HCT116 (cell line): ENCODE measurements around the gene GPR26. TPM values are rescaled to one million over a fixed set of nuclear protein-coding genes. Genes with fewer than 3 reads are reported as not detected.

ENCODE experiments used
- ATAC-seq: fragments of 200-7000 bp; cut with Tn5 transposase; 2 replicates; pipeline ENCODE4 v1.9.1; 2020; ENCODE audit warnings: mild to moderate bottlenecking, moderate library complexity
- BruUV-seq: library from RNA; stranded (reverse); fragments of 400-500 nt; replicated peaks from 2 replicates; lab custom pipeline; 2021; lab: Mats Ljungman, UMichigan
- CTCF ChIA-PET: fragments of 300-600 bp; sonication (Branson Sonifier 250); formaldehyde crosslinking; loops from one replicate; lab custom pipeline; 2021; ENCODE audit warnings: antibody characterized with exemption; lab: Charles Lee
- POLR2A ChIA-PET: fragments of 300-600, 350-600 bp; sonication (Branson Sonifier 250); formaldehyde crosslinking; loops from one replicate; lab custom pipeline; 2021; ENCODE audit warnings: antibody characterized with exemption; lab: Charles Lee
- RAD21 ChIA-PET, 2 experiments: fragments of 300-600 bp; sonication (Branson Sonifier 250); formaldehyde crosslinking; loops; one replicate each; lab custom pipeline; 2023; ENCODE audit warnings: low total read pairs in 2 of 2; ENCODE audit not compliant: uncharacterized antibody in 2 of 2, unreplicated experiment in 2 of 2, low non-redundant PET in 1 of 2; lab: Charles Lee
- DNase-seq: peaks from one replicate; pipeline ENCODE4 v3.0.0-alpha.2; 2010; ENCODE audit warnings: low read depth, low spot score
- H2AFZ ChIP-seq: fragments of 200-600 bp; shearing (Covaris generic), sonication (generic); 2 replicates; pipeline ENCODE4 v1.6.1; 2017; ENCODE audit warnings: low read depth, mixed run types, mixed read lengths, antibody characterized with exemption, low read length; ENCODE audit not compliant: poor library complexity, severe bottlenecking
- H3K27ac ChIP-seq: 2 replicates; pipeline ENCODE4 v1.5.1; 2012; ENCODE audit warnings: low read depth, low read length
- H3K27me3 ChIP-seq: fragments of 200-600 bp; sonication (generic); 2 replicates; pipeline ENCODE4 v1.6.1; 2016; ENCODE audit warnings: mixed run types, low read length, mixed read lengths; ENCODE audit not compliant: insufficient read depth
- H3K36me3 ChIP-seq, 2 experiments: fragments of 200-500 bp in 1 of 2; fragments of 200-600 bp in 1 of 2; sonication (Bioruptor generic) in 1 of 2; sonication (generic) in 1 of 2; 2 replicates each; pipeline versions ENCODE4 v1.5.1 to v1.6.1; 2014 to 2016; ENCODE audit warnings: low read length in 2 of 2, inconsistent platforms in 1 of 2, mixed read lengths in 1 of 2, mixed run types in 1 of 2; ENCODE audit not compliant: insufficient read depth in 2 of 2, control insufficient read depth in 1 of 2
- H3K4me1 ChIP-seq, 2 experiments: fragments of 200-600 bp in 1 of 2; sonication (generic) in 1 of 2; 2 replicates each; pipeline versions ENCODE4 v1.5.1 to v1.6.1; 2012 to 2017; ENCODE audit warnings: low read length in 2 of 2, inconsistent platforms in 1 of 2, mild to moderate bottlenecking in 1 of 2, mixed read lengths in 1 of 2, mixed run types in 1 of 2, moderate library complexity in 1 of 2; ENCODE audit not compliant: insufficient read depth in 2 of 2, control insufficient read depth in 1 of 2
- H3K4me2 ChIP-seq: fragments of 200-600 bp; sonication (generic); 2 replicates; pipeline ENCODE4 v1.6.1; 2017; ENCODE audit warnings: mixed run types, low read length, mixed read lengths
- H3K4me3 ChIP-seq, 2 experiments: fragments of 200-600 bp in 1 of 2; sonication (generic) in 1 of 2; replicated peaks in 1 of 2; 2 replicates each; pipeline ENCODE4 v1.5.1; 2011 to 2016; ENCODE audit warnings: low read length in 2 of 2, control low read depth in 1 of 2, low read depth in 1 of 2, mild to moderate bottlenecking in 1 of 2, mixed read lengths in 1 of 2, mixed run types in 1 of 2
- H3K79me2 ChIP-seq: fragments of 200-600 bp; sonication (generic); 2 replicates; pipeline ENCODE4 v1.6.1; 2017; ENCODE audit warnings: mild to moderate bottlenecking, mixed run types, low read length, moderate library complexity, mixed read lengths; ENCODE audit not compliant: insufficient read depth
- H3K9ac ChIP-seq: fragments of 200-600 bp; sonication (generic); 2 replicates; pipeline ENCODE4 v1.6.1; 2016; ENCODE audit warnings: low read length, mixed read lengths
- H3K9me2 ChIP-seq: fragments of 200-600 bp; sonication (generic), shearing (Covaris generic); 2 replicates; pipeline ENCODE4 v1.6.1; 2017; ENCODE audit warnings: mixed run types, mild to moderate bottlenecking, moderate library complexity; ENCODE audit not compliant: insufficient read depth
- H3K9me3 ChIP-seq, 2 experiments: fragments of 200-500 bp in 1 of 2; fragments of 200-600 bp in 1 of 2; sonication (Bioruptor generic) in 1 of 2; sonication (generic) in 1 of 2; 2 replicates each; pipeline ENCODE4 v1.6.1; 2014 to 2017; ENCODE audit warnings: low read length in 2 of 2, mixed read lengths in 2 of 2, inconsistent platforms in 1 of 2, low read depth in 1 of 2, mild to moderate bottlenecking in 1 of 2, mixed run types in 1 of 2, moderate library complexity in 1 of 2; ENCODE audit not compliant: control insufficient read depth in 1 of 2, insufficient read depth in 1 of 2
- H4K20me1 ChIP-seq: fragments of 200-600 bp; sonication (generic), shearing (Covaris generic); 2 replicates; pipeline ENCODE4 v1.6.1; 2017; ENCODE audit warnings: mixed run types, mild to moderate bottlenecking, moderate library complexity; ENCODE audit not compliant: insufficient read depth
- SIN3A ChIP-seq: IDR thresholded peaks from 2 replicates; pipeline ENCODE4 v1.6.1; 2012; ENCODE audit warnings: low read depth
- SP1 ChIP-seq: IDR thresholded peaks from 2 replicates; pipeline ENCODE4 v1.6.1; 2012; ENCODE audit warnings: low read depth
- SRF ChIP-seq: IDR thresholded peaks from 2 replicates; pipeline ENCODE4 v1.6.1; 2012; ENCODE audit warnings: low read depth
- intact Hi-C: fragments of 100-400 bp; cut with micrococcal nuclease; formaldehyde crosslinking; loops from 2 replicates; pipeline ENCODE4 v1.10.0; 2022
- total RNA-seq: library from RNA; stranded (reverse); gene quantifications from one replicate; pipeline ENCODE4 v1.2.1, GENCODE V29; 2021; ENCODE audit not compliant: unreplicated experiment
- TF ChIP-seq, protein P1 (sequence below): IDR thresholded peaks from 2 replicates; pipeline ENCODE4 v1.6.1; 2011; ENCODE audit warnings: mild to moderate bottlenecking, low read length, moderate library complexity; ENCODE audit not compliant: insufficient replicate concordance; ENCODE audit errors: extremely low read depth
- TF ChIP-seq, protein P2 (sequence below): IDR thresholded peaks from 2 replicates; pipeline ENCODE4 v1.6.1; 2012

The GPR26 gene
- total RNA-seq, 1 experiment from 2014 or later = not detected

DNA sequence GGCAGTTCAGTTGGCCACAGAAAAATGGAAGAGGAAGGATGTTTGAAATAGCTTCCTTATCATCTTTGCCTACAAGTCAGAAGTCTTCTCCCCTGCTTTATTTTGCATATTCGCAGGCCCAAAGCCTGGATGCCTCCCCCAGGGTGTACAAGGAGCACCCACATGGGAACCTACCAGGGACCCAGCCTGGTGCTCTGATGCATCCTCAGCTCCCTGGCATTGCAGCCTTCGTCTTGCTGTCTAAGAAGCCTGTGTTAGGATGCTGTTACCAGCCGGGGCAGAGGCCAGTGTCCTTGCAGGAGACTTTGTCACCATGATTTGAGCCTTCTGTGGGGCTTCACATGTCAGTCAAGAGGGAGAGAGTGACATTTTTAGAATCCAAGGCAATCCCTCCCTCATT lies 27.0 kb upstream of the GPR26 start:
- Histone ChIP-seq H3K4me3 (no peak overlapping the region), H3K79me2 (no peaks in the 10 kb centered on the region), H3K9ac (no peak overlapping the region), H3K9me3 (no peaks in the 10 kb centered on the region), H2AFZ (no peak overlapping the region), H3K4me2 (no peak overlapping the region), H3K27me3 (peaks cover 12% of the 10 kb centered on the region; the same call in 1 of the 2 replicates), H3K36me3 (no peaks in the 10 kb centered on the region), H3K4me1 (peaks cover 22 to 44% of the 10 kb centered on the region in 2 experiments), H3K27ac (no peak overlapping the region), H3K9me2 (no peaks in the 10 kb centered on the region), H4K20me1 (no peaks in the 10 kb centered on the region)
- ATAC-seq = no peak
- CTCF ChIA-PET = no interaction called here
- RAD21 ChIA-PET = no interaction called here
- TF ChIP-seq, protein P1, sequence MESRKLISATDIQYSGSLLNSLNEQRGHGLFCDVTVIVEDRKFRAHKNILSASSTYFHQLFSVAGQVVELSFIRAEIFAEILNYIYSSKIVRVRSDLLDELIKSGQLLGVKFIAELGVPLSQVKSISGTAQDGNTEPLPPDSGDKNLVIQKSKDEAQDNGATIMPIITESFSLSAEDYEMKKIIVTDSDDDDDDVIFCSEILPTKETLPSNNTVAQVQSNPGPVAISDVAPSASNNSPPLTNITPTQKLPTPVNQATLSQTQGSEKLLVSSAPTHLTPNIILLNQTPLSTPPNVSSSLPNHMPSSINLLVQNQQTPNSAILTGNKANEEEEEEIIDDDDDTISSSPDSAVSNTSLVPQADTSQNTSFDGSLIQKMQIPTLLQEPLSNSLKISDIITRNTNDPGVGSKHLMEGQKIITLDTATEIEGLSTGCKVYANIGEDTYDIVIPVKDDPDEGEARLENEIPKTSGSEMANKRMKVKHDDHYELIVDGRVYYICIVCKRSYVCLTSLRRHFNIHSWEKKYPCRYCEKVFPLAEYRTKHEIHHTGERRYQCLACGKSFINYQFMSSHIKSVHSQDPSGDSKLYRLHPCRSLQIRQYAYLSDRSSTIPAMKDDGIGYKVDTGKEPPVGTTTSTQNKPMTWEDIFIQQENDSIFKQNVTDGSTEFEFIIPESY = no peak
- TF ChIP-seq SP1 (no peak), SIN3A (no peak)
- DNase-seq = no peak
- intact Hi-C loops = no loop called here
- no TSS peak for BruUV-seq
- POLR2A ChIA-PET = no interaction called here

DNA sequence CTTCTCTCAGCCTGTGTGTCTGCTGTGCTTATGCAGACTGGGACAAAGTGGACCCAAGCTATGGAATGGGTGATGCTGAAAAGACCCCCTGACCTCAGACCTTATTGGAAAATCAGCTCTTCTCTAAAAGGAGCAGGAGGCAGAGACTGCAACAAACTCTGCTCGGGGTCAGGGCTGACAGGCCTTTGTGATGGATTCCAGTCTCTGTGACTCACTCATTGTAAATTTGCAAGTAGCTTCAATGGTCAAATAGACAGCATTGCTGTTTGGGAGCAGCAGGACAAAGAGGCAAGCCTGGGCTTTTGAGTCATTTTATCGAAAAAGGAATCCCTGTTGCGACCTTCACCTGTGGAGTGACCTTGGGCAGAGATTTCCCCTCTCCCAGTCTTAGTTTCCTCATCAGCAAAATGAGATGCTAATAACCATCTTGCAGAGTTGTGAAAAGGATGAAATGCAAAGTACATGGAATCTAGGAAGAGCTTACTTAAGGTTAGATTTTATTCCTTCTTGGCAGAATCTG lies 26.1 kb upstream of the GPR26 start:
- Histone ChIP-seq H3K9me2 (no peaks in the 10 kb centered on the region), H2AFZ (no peak overlapping the region), H3K4me2 (peak overlapping the region; percentile 8; the same call in 1 of the 2 replicates), H3K4me3 (no peak overlapping the region), H3K27ac (no peak overlapping the region), H3K79me2 (no peaks in the 10 kb centered on the region), H3K27me3 (peaks cover 11% of the 10 kb centered on the region; the same call in 1 of the 2 replicates), H3K9ac (no peak overlapping the region), H3K9me3 (no peaks in the 10 kb centered on the region), H3K4me1 (peaks cover 22 to 36% of the 10 kb centered on the region in 2 experiments), H4K20me1 (no peaks in the 10 kb centered on the region), H3K36me3 (no peaks in the 10 kb centered on the region)
- TF ChIP-seq, protein P2, sequence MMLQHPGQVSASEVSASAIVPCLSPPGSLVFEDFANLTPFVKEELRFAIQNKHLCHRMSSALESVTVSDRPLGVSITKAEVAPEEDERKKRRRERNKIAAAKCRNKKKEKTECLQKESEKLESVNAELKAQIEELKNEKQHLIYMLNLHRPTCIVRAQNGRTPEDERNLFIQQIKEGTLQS = no peak
- TF ChIP-seq SRF = no peak
- TF ChIP-seq SIN3A = no peak
- no peak for DNase-seq
- BruUV-seq = no TSS peak
- no peak for ATAC-seq
- RAD21 ChIA-PET = no interaction called here
- intact Hi-C loops = loop anchor here (5.0 to 10.0 kb wide), 2 partner anchors 58 to 325 kb away; no protein-coding TSS in a partner anchor
- CTCF ChIA-PET = interaction anchor here (1.0 kb wide), 1 partner anchor 67 kb away, joined by 3 read pairs; no protein-coding TSS in a partner anchor
- POLR2A ChIA-PET = no interaction called here
